Stimulated activated naive B cell treated with anti-CD40 and anti-IgM and Interleukin-4, amounts not matched to agents 10 μg/mL and 1 μg/mL and 100 μg/mL, for 72 hours (primary cell): Measurements from ENCODE around the gene KPNA1.
"Not testable (repeated sequence)": the region's sequence is repeated elsewhere in the genome, so short reads cannot be mapped to it uniquely, and the experiment has no call there.

ENCODE experiments used
- ATAC-seq, 2 donors: fragments of 150-1000 bp; cut with Tn5 transposase; replicated peaks; 2 replicates each; pipeline ENCODE4 v1.10.0; 2021; ENCODE audit warnings: moderate library complexity in 1 of 2
- DNase-seq: peaks from one replicate; pipeline ENCODE4 v3.0.0; 2021
- H3K27ac Mint-ChIP-seq: one replicate; pipeline ENCODE4 v1.8.0; 2022; ENCODE audit warnings: mild to moderate bottlenecking, mixed read lengths
- H3K27me3 Mint-ChIP-seq, 2 donors: one replicate each; pipeline ENCODE4 v1.8.0; 2022; ENCODE audit warnings: mixed read lengths in 2 of 2
- H3K36me3 Mint-ChIP-seq, 2 donors: one replicate each; pipeline ENCODE4 v1.8.0; 2022; ENCODE audit warnings: mixed read lengths in 2 of 2, mild to moderate bottlenecking in 1 of 2
- H3K4me1 Mint-ChIP-seq, 2 donors: one replicate each; pipeline ENCODE4 v1.8.0; 2022; ENCODE audit warnings: mixed read lengths in 2 of 2, mild to moderate bottlenecking in 1 of 2
- H3K4me3 Mint-ChIP-seq, 2 donors: one replicate each; pipeline ENCODE4 v1.8.0; 2022; ENCODE audit warnings: mild to moderate bottlenecking in 2 of 2, mixed read lengths in 2 of 2, moderate library complexity in 1 of 2
- H3K9me3 Mint-ChIP-seq, 2 donors: one replicate each; pipeline ENCODE4 v1.8.0; 2022; ENCODE audit warnings: mixed read lengths in 2 of 2, mild to moderate bottlenecking in 1 of 2

Gene KPNA1

GRCh38 chr3:122510878-122511535 lies 3.7 kb downstream of the KPNA1 start:
- Mint-ChIP-seq H3K9me3 (peaks cover 0 to 6% of the 10 kb centered on the region in 2 donors), H3K36me3 (peaks cover 18 to 42% of the 10 kb centered on the region in 2 donors), H3K27ac (peak overlapping the region; percentile 28), H3K4me3 (no peak overlapping the region), H3K4me1 (peaks cover 32 to 70% of the 10 kb centered on the region in 2 donors), H3K27me3 (no peaks in the 10 kb centered on the region)
- DNase-seq (no peak), ATAC-seq (no peak)

- Mint-ChIP-seq H3K4me1 (peaks cover 37 to 66% of the 10 kb centered on the region in 2 donors), H3K36me3 (peaks cover 18 to 52% of the 10 kb centered on the region in 2 donors), H3K27ac (peak overlapping the region; percentile 33)
- peak in 1 of 2 donors; percentile 54 for ATAC-seq
- H3K9me3 Mint-ChIP-seq, DNase-seq, H3K27me3 Mint-ChIP-seq, H3K4me3 Mint-ChIP-seq: not testable (repeated sequence)
Observed at GRCh38 chr3:122508944-122509343, 5.8 kb downstream of the KPNA1 start.

GRCh38 chr3:122508135-122508914 lies 6.4 kb downstream of the KPNA1 start:
- H3K4me3 Mint-ChIP-seq: no peak overlapping the region
- H3K9me3 Mint-ChIP-seq: peaks cover 0 to 6% of the 10 kb centered on the region in 2 donors
- no peaks in the 10 kb centered on the region for H3K27me3 Mint-ChIP-seq
- DNase-seq (no peak), ATAC-seq (no peak)
- peaks cover 18 to 53% of the 10 kb centered on the region in 2 donors for H3K36me3 Mint-ChIP-seq
- H3K27ac Mint-ChIP-seq: peak overlapping the region; percentile 33
- H3K4me1 Mint-ChIP-seq: peaks cover 36 to 65% of the 10 kb centered on the region in 2 donors

GRCh38 chr3:122506450-122506849 lies 8.3 kb downstream of the KPNA1 start:
- H3K4me3 Mint-ChIP-seq: no peak overlapping the region
- no peak overlapping the region for H3K27ac Mint-ChIP-seq

GRCh38 chr3:122505676-122506075 lies 9.1 kb downstream of the KPNA1 start:
- no peak for DNase-seq
- ATAC-seq: no peak
- Mint-ChIP-seq H3K9me3 (peaks cover 0 to 6% of the 10 kb centered on the region in 2 donors), H3K27me3 (no peaks in the 10 kb centered on the region), H3K4me3 (no peak overlapping the region), H3K36me3 (peaks cover 12 to 54% of the 10 kb centered on the region in 2 donors), H3K27ac (no peak overlapping the region), H3K4me1 (peaks cover 40 to 68% of the 10 kb centered on the region in 2 donors)

More at GRCh38 chr3:122506450-122506849, 8.3 kb downstream of the KPNA1 start:
- DNase-seq (no peak), ATAC-seq (no peak)
- peaks cover 36 to 68% of the 10 kb centered on the region in 2 donors for H3K4me1 Mint-ChIP-seq
- H3K9me3 Mint-ChIP-seq: peaks cover 0 to 6% of the 10 kb centered on the region in 2 donors
- H3K27me3 Mint-ChIP-seq: no peaks in the 10 kb centered on the region
- peaks cover 16 to 54% of the 10 kb centered on the region in 2 donors for H3K36me3 Mint-ChIP-seq

GRCh38 chr3:122502941-122503340 lies 11.8 kb downstream of the KPNA1 start:
- Mint-ChIP-seq H3K4me3 (no peak overlapping the region), H3K27ac (no peak overlapping the region), H3K4me1 (peaks cover 36 to 54% of the 10 kb centered on the region in 2 donors), H3K27me3 (no peaks in the 10 kb centered on the region), H3K36me3 (peaks cover 4 to 37% of the 10 kb centered on the region in 2 donors), H3K9me3 (no peaks in the 10 kb centered on the region)
- ATAC-seq (no peak), DNase-seq (no peak)

GRCh38 chr3:122502139-122502538 lies 12.6 kb downstream of the KPNA1 start:
- Mint-ChIP-seq H3K27me3 (no peaks in the 10 kb centered on the region), H3K27ac (no peak overlapping the region), H3K36me3 (peaks cover 4 to 37% of the 10 kb centered on the region in 2 donors), H3K9me3 (no peaks in the 10 kb centered on the region), H3K4me1 (peaks cover 40 to 62% of the 10 kb centered on the region in 2 donors), H3K4me3 (no peak overlapping the region)
- DNase-seq: no peak
- ATAC-seq: no peak

GRCh38 chr3:122500964-122501363 lies 13.8 kb downstream of the KPNA1 start:
- not testable (repeated sequence) for ATAC-seq, H3K4me3 Mint-ChIP-seq, H3K27me3 Mint-ChIP-seq, H3K9me3 Mint-ChIP-seq, DNase-seq
- Mint-ChIP-seq H3K27ac (peak overlapping the region; percentile 37), H3K4me1 (peaks cover 37 to 62% of the 10 kb centered on the region in 2 donors), H3K36me3 (peaks cover 4 to 37% of the 10 kb centered on the region in 2 donors)

- no peak overlapping the region for H3K4me3 Mint-ChIP-seq
- peaks cover 28 to 54% of the 10 kb centered on the region in 2 donors for H3K4me1 Mint-ChIP-seq
- no peak for ATAC-seq
- no peak for DNase-seq
- H3K27ac Mint-ChIP-seq: peak overlapping the region; percentile 20
- no peaks in the 10 kb centered on the region for H3K27me3 Mint-ChIP-seq
- no peaks in the 10 kb centered on the region for H3K9me3 Mint-ChIP-seq
- peaks cover 11 to 31% of the 10 kb centered on the region in 2 donors for H3K36me3 Mint-ChIP-seq
Observed at GRCh38 chr3:122498152-122498551, 16.6 kb downstream of the KPNA1 start.

- no peaks in the 10 kb centered on the region for H3K27me3 Mint-ChIP-seq
- no peak overlapping the region for H3K27ac Mint-ChIP-seq
- DNase-seq (peak; percentile 6), ATAC-seq (peak; percentile 100)
- peaks cover 13 to 33% of the 10 kb centered on the region in 2 donors for H3K36me3 Mint-ChIP-seq
- H3K4me3 Mint-ChIP-seq: no peak overlapping the region
- H3K9me3 Mint-ChIP-seq: no peaks in the 10 kb centered on the region
- peaks cover 26 to 50% of the 10 kb centered on the region in 2 donors for H3K4me1 Mint-ChIP-seq
Observed at GRCh38 chr3:122497425-122497824, 17.3 kb downstream of the KPNA1 start.

GRCh38 chr3:122496508-122496907 lies 18.2 kb downstream of the KPNA1 start:
- Mint-ChIP-seq H3K36me3 (peaks cover 17 to 38% of the 10 kb centered on the region in 2 donors), H3K27me3 (no peaks in the 10 kb centered on the region), H3K4me1 (peaks cover 20 to 41% of the 10 kb centered on the region in 2 donors), H3K9me3 (no peaks in the 10 kb centered on the region), H3K4me3 (no peak overlapping the region), H3K27ac (no peak overlapping the region)
- ATAC-seq (no peak), DNase-seq (no peak)

- H3K27ac Mint-ChIP-seq: no peak overlapping the region
- no peak for DNase-seq
- no peak for ATAC-seq
- H3K4me1 Mint-ChIP-seq: peaks cover 7 to 23% of the 10 kb centered on the region in 2 donors
- no peaks in the 10 kb centered on the region for H3K9me3 Mint-ChIP-seq
- H3K4me3 Mint-ChIP-seq: no peak overlapping the region
- H3K36me3 Mint-ChIP-seq: peaks cover 25 to 42% of the 10 kb centered on the region in 2 donors
- H3K27me3 Mint-ChIP-seq: no peaks in the 10 kb centered on the region
Observed at GRCh38 chr3:122493296-122493695, 21.4 kb downstream of the KPNA1 start.

- no peaks in the 10 kb centered on the region for H3K9me3 Mint-ChIP-seq
- DNase-seq (no peak), ATAC-seq (no peak)
- H3K27me3 Mint-ChIP-seq: no peaks in the 10 kb centered on the region
- no peak overlapping the region for H3K4me3 Mint-ChIP-seq
- H3K4me1 Mint-ChIP-seq: peaks cover 0 to 5% of the 10 kb centered on the region in 2 donors
- no peak overlapping the region for H3K27ac Mint-ChIP-seq
- peaks cover 21 to 52% of the 10 kb centered on the region in 2 donors for H3K36me3 Mint-ChIP-seq
Observed at GRCh38 chr3:122488262-122488973, 26.3 kb downstream of the KPNA1 start.

- no peaks in the 10 kb centered on the region for H3K27me3 Mint-ChIP-seq
- H3K4me3 Mint-ChIP-seq: no peak overlapping the region
- peaks cover 18 to 48% of the 10 kb centered on the region in 2 donors for H3K36me3 Mint-ChIP-seq
- ATAC-seq (no peak), DNase-seq (no peak)
- H3K27ac Mint-ChIP-seq: no peak overlapping the region
- H3K4me1 Mint-ChIP-seq: peaks cover 16 to 21% of the 10 kb centered on the region in 2 donors
- H3K9me3 Mint-ChIP-seq: no peaks in the 10 kb centered on the region
Observed at GRCh38 chr3:122484985-122485384, 29.8 kb downstream of the KPNA1 start.
